HepG2 (cell line): ENCODE data around the gene ATG4D. TPM values are rescaled to one million over a fixed set of nuclear protein-coding genes. Genes with fewer than 3 reads are reported as not detected.

Source experiments
- BRCA1 ChIP-seq: sonication (generic); formaldehyde crosslinking; IDR thresholded peaks from 2 replicates; pipeline ENCODE4 v1.4.0; 2020; ENCODE audit warnings: missing genetic modification reagents
- CERS6 ChIP-seq: sonication (generic); formaldehyde crosslinking; IDR thresholded peaks from 2 replicates; pipeline ENCODE4 v1.5.0; 2020; ENCODE audit warnings: missing genetic modification reagents
- CHD2 ChIP-seq: IDR thresholded peaks from 2 replicates; pipeline ENCODE4 v1.6.1; 2011; ENCODE audit warnings: low read depth, low read length, improper control_type of control experiment
- CTCF ChIP-seq: sonication (generic); formaldehyde crosslinking; IDR thresholded peaks from 2 replicates; pipeline ENCODE4 v1.5.0; 2020; ENCODE audit warnings: mild to moderate bottlenecking, missing genetic modification reagents, moderate library complexity
- ELF3 ChIP-seq: IDR thresholded peaks from 2 replicates; pipeline ENCODE4 v1.6.1; 2016; ENCODE audit warnings: missing genetic modification reagents, missing compliant biosample characterization
- MATR3 ChIP-seq: sonication (generic); formaldehyde crosslinking; IDR thresholded peaks from 2 replicates; pipeline ENCODE4 v1.4.0; 2020; ENCODE audit warnings: missing genetic modification reagents
- NFATC3 ChIP-seq: sonication (generic); formaldehyde crosslinking; IDR thresholded peaks from 2 replicates; pipeline ENCODE4 v1.5.1; 2020; ENCODE audit warnings: mild to moderate bottlenecking, missing genetic modification reagents
- NFE2L2 ChIP-seq: fragments of 150-350 bp; IDR thresholded peaks from 2 replicates; pipeline ENCODE4 v1.6.1; 2014; ENCODE audit warnings: low read length
- PHB2 ChIP-seq: fragments of 450-650 bp; IDR thresholded peaks from 2 replicates; pipeline ENCODE4 v1.6.1; 2018; ENCODE audit not compliant: partially characterized antibody
- SPEN ChIP-seq: sonication (generic); formaldehyde crosslinking; IDR thresholded peaks from 2 replicates; pipeline ENCODE4 v1.5.1; 2020; ENCODE audit warnings: low read depth, mild to moderate bottlenecking, missing genetic modification reagents
- WIZ ChIP-seq: sonication (generic); formaldehyde crosslinking; IDR thresholded peaks from 2 replicates; pipeline ENCODE4 v1.5.1; 2020; ENCODE audit warnings: mild to moderate bottlenecking, missing genetic modification reagents
- ZBTB21 ChIP-seq: sonication (generic); formaldehyde crosslinking; IDR thresholded peaks from 2 replicates; pipeline ENCODE4 v1.4.0; 2020; ENCODE audit warnings: missing genetic modification reagents
- ZFP82 ChIP-seq: sonication (generic); formaldehyde crosslinking; IDR thresholded peaks from 2 replicates; pipeline ENCODE4 v1.5.1; 2020; ENCODE audit warnings: mild to moderate bottlenecking, missing genetic modification reagents, borderline replicate concordance
- ZFP91 ChIP-seq: sonication (generic); formaldehyde crosslinking; IDR thresholded peaks from 2 replicates; pipeline ENCODE4 v1.9.0; 2022; ENCODE audit warnings: missing genetic modification reagents, mild to moderate bottlenecking, borderline replicate concordance
- ZKSCAN1 ChIP-seq: fragments of 150-350 bp; IDR thresholded peaks from 2 replicates; pipeline ENCODE4 v1.6.1; 2014; ENCODE audit warnings: low read length
- ZNF644 ChIP-seq: IDR thresholded peaks from 2 replicates; pipeline ENCODE4 v1.6.1; 2016; ENCODE audit warnings: low read depth
- ZNF800 ChIP-seq: sonication (generic); formaldehyde crosslinking; IDR thresholded peaks from 2 replicates; pipeline ENCODE4 v1.4.0; 2020; ENCODE audit warnings: missing genetic modification reagents
- ZSCAN12 ChIP-seq: sonication (generic); formaldehyde crosslinking; IDR thresholded peaks from 2 replicates; pipeline ENCODE4 v1.9.0; 2021; ENCODE audit warnings: mild to moderate bottlenecking, missing genetic modification reagents
- ZSCAN30 ChIP-seq: sonication (generic); formaldehyde crosslinking; IDR thresholded peaks from 2 replicates; pipeline ENCODE4 v1.5.0; 2020; ENCODE audit warnings: mild to moderate bottlenecking, missing genetic modification reagents
- ZSCAN31 ChIP-seq: sonication (generic); formaldehyde crosslinking; IDR thresholded peaks from 2 replicates; pipeline ENCODE4 v1.5.0; 2020; ENCODE audit warnings: low read depth, mild to moderate bottlenecking, missing genetic modification reagents
- polyA plus RNA-seq, 8 experiments: library from polyadenylated mRNA; depleted of rRNA in 3 of 8; stranded (reverse) in 7 of 8; unstranded in 1 of 8; fragments of >200 nt; fragmentation: Illumina TruSeq in 4 of 8; extraction: Trizol in 4 of 8; gene quantifications; 2 replicates each; pipeline versions ENCODE4 v1.2.1 to v1.2.3, GENCODE V29; 2011 to 2016; ENCODE audit warnings: low read depth in 4 of 8, missing spikeins in 1 of 8, mixed read lengths in 1 of 8; ENCODE audit not compliant: insufficient read depth in 1 of 8
- total RNA-seq, 5 experiments: library from RNA; depleted of rRNA; stranded (reverse); fragments of >200 nt; fragmentation: Illumina TruSeq; extraction: Trizol; gene quantifications; 2 replicates each; pipeline ENCODE4 v1.2.3, GENCODE V29; 2016; ENCODE audit warnings: low read depth in 1 of 5
- TF ChIP-seq, protein P1 (sequence below), 2 experiments: sonication (generic) in 1 of 2; formaldehyde crosslinking in 1 of 2; IDR thresholded peaks; 2 replicates each; pipeline versions ENCODE4 v1.5.1 to v1.6.1; 2011 to 2020; ENCODE audit warnings: borderline replicate concordance in 1 of 2, low read depth in 1 of 2, low read length in 1 of 2, mild to moderate bottlenecking in 1 of 2, missing genetic modification reagents in 1 of 2, moderate library complexity in 1 of 2

ATG4D gene
- total and polyA plus RNA-seq, 2 of the 13 experiments (the other 11 are each of a cell fraction or from before 2014, with no cell fraction given) = 17.8 to 19.0 TPM

GRCh38 chr19:10602330-10603083 is 58.8 kb downstream of the ATG4D start (continued):
- TF ChIP-seq ZBTB21 (CRISPR knock-in tag) = no peak
- TF ChIP-seq WIZ (CRISPR knock-in tag) = no peak
- no peak for TF ChIP-seq CHD2
- TF ChIP-seq ZSCAN30 (CRISPR knock-in tag) = no peak
- no peak for TF ChIP-seq ELF3 (CRISPR knock-in tag)
- 0 out of 2 replicates have a peak, but pooled peaks have one; percentile 7 for TF ChIP-seq CTCF
- TF ChIP-seq, protein P1, sequence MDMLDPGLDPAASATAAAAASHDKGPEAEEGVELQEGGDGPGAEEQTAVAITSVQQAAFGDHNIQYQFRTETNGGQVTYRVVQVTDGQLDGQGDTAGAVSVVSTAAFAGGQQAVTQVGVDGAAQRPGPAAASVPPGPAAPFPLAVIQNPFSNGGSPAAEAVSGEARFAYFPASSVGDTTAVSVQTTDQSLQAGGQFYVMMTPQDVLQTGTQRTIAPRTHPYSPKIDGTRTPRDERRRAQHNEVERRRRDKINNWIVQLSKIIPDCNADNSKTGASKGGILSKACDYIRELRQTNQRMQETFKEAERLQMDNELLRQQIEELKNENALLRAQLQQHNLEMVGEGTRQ (IDR thresholded peaks at IDR 0.05; ENCODE audit: low read depth, low read length) = no peak
- TF ChIP-seq, protein P1 (CRISPR knock-in tag; IDR thresholded peaks at IDR 0.05; ENCODE audit: borderline replicate concordance) = no peak
- no peak for TF ChIP-seq ZSCAN31 (CRISPR knock-in tag)
- no peak for TF ChIP-seq ZFP82 (CRISPR knock-in tag)
- no peak for TF ChIP-seq BRCA1 (CRISPR knock-in tag)
- TF ChIP-seq ZSCAN12 (CRISPR knock-in tag) = peak; percentile 40; the same call in 1 of the 2 replicates
- TF ChIP-seq ZKSCAN1 = no peak
- no peak for TF ChIP-seq CERS6 (CRISPR knock-in tag)
- no peak for TF ChIP-seq ZFP91 (CRISPR knock-in tag)
- TF ChIP-seq ZNF644 (CRISPR knock-in tag) = no peak
- no peak for TF ChIP-seq MATR3 (CRISPR knock-in tag)
- TF ChIP-seq NFE2L2 = no peak
- TF ChIP-seq PHB2 = no peak
- no peak for TF ChIP-seq ZNF800 (CRISPR knock-in tag)
- TF ChIP-seq SPEN = 0 out of 2 replicates have a peak, but pooled peaks have one; percentile 15
- no peak for TF ChIP-seq NFATC3 (CRISPR knock-in tag)
